Esophagus (tissue), 2 donors: Measurements from ENCODE around the gene MYL2. TPM values are rescaled to one million over a fixed set of nuclear protein-coding genes. Genes with fewer than 3 reads are reported as not detected.

Experiments used
- H3K27ac ChIP-seq, 2 donors: one replicate each; pipeline ENCODE4 v1.5.1; 2013; ENCODE audit warnings: low read depth in 2 of 2, mild to moderate bottlenecking in 2 of 2, inconsistent platforms in 1 of 2, low read length in 1 of 2, moderate library complexity in 1 of 2
- H3K27me3 ChIP-seq, 2 donors: one replicate each; pipeline ENCODE4 v1.6.1; 2013; ENCODE audit warnings: low read length in 2 of 2, control low read depth in 1 of 2, mild to moderate bottlenecking in 1 of 2; ENCODE audit not compliant: insufficient read depth in 2 of 2, control insufficient read depth in 1 of 2
- H3K36me3 ChIP-seq, 2 donors: one replicate each; pipeline ENCODE4 v1.6.1; 2013; ENCODE audit warnings: low read length in 1 of 2; ENCODE audit not compliant: control insufficient read depth in 2 of 2, insufficient read depth in 2 of 2
- H3K4me1 ChIP-seq, 2 donors: one replicate each; pipeline ENCODE4 v1.6.1; 2013; ENCODE audit warnings: low read length in 1 of 2; ENCODE audit not compliant: control insufficient read depth in 2 of 2, insufficient read depth in 2 of 2
- H3K4me3 ChIP-seq, 2 donors: one replicate each; pipeline ENCODE4 v1.5.1; 2013; ENCODE audit warnings: low read length in 2 of 2, mild to moderate bottlenecking in 2 of 2, low read depth in 1 of 2, moderate library complexity in 1 of 2
- H3K9me3 ChIP-seq, 2 donors: one replicate each; pipeline ENCODE4 v1.6.1; 2013; ENCODE audit warnings: mild to moderate bottlenecking in 2 of 2, low read depth in 1 of 2, low read length in 1 of 2, moderate library complexity in 1 of 2; ENCODE audit not compliant: control insufficient read depth in 2 of 2, insufficient read depth in 1 of 2
- WGBS, 2 donors: extraction: QIAGEN DNeasy Blood & Tissue Kit; methylation state at CpG; one replicate each; pipeline ENCODE4 v1.1.7; 2013; 5-methylcytosine and 5-hydroxymethylcytosine counted together
- polyA plus RNA-seq, 2 donors: library from polyadenylated mRNA; stranded (reverse); fragments of 200-250 nt; gene quantifications; one replicate each; pipeline ENCODE4 v1.2.3, GENCODE V29; 2013
- donor health status: healthy with polysubstance abuse.
- donor health status: Bipolar disorder and iron deficiency.

The MYL2 gene
- polyA plus RNA-seq, 2 donors, result 0.92 to 4.0 TPM

DNA sequence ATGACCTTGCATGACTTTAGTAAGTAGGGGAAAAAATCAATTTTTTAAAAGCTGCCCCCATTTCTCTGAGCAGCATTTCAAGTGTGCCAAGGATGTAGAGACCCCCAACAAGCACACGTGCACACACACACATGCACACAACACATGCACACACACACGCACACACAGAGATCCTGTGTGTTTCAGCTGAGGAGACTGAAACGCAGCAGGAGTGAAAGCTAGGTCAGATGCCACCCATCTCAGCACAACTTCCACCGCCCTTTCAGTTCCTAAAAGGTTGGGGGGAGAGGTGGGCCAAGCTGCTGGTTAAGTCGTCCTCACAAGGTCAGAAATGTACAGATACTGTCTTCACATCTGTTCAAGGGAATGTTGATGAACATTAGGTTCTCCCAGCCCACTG, 13.9 kb downstream of the MYL2 start:
- Histone ChIP-seq H3K4me1 (no peaks in the 10 kb centered on the region), H3K36me3 (no peaks in the 10 kb centered on the region), H3K27ac (no peak overlapping the region), H3K9me3 (no peaks in the 10 kb centered on the region), H3K4me3 (no peak overlapping the region), H3K27me3 (no peaks in the 10 kb centered on the region)
- 62 to 77% methylated on average over 5 of the region's 5 CpGs for WGBS, 2 donors

GRCh38 chr12:110906083-110906482, 14.3 kb downstream of the MYL2 start:
- Histone ChIP-seq H3K27me3 (no peaks in the 10 kb centered on the region), H3K4me1 (no peaks in the 10 kb centered on the region), H3K27ac (no peak overlapping the region), H3K4me3 (no peak overlapping the region), H3K9me3 (no peaks in the 10 kb centered on the region), H3K36me3 (no peaks in the 10 kb centered on the region)
- 35 to 45% methylated on average over 3 of the region's 3 CpGs for whole genome bisulfite sequencing, 2 donors

GRCh38 chr12:110903511-110903910, 16.9 kb downstream of the MYL2 start:
- Histone ChIP-seq H3K4me3 (no peak overlapping the region), H3K4me1 (no peaks in the 10 kb centered on the region), H3K9me3 (no peaks in the 10 kb centered on the region), H3K27ac (no peak overlapping the region), H3K36me3 (no peaks in the 10 kb centered on the region), H3K27me3 (no peaks in the 10 kb centered on the region)
- WGBS, 2 donors, result 94 to 96% methylated on average over 4 of the region's 4 CpGs

DNA sequence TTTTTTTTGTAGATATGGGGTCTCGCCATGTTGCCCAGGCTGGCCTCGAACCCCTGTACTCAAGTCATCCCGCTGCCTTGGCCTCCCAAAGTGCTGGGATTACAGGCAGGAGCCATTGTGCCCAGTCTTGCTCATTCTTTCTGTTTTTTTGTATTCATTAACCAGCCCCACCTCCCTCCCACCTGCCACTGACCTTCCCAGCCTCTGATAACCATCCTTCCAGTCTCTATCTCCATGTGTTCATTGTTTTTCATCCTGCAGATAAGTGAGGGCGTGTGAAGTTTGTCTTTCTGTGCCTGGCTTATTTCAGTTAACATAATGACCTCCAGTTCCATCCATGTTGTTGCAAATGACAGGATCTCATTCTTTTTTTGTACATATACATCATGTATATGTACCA, 19.0 kb downstream of the MYL2 start:
- Histone ChIP-seq H3K27me3 (no peaks in the 10 kb centered on the region), H3K27ac (no peak overlapping the region), H3K9me3 (no peaks in the 10 kb centered on the region), H3K4me1 (no peaks in the 10 kb centered on the region), H3K4me3 (no peak overlapping the region), H3K36me3 (no peaks in the 10 kb centered on the region)
- WGBS, 2 donors, result 67 to 85% methylated on average over 4 of the region's 4 CpGs

DNA sequence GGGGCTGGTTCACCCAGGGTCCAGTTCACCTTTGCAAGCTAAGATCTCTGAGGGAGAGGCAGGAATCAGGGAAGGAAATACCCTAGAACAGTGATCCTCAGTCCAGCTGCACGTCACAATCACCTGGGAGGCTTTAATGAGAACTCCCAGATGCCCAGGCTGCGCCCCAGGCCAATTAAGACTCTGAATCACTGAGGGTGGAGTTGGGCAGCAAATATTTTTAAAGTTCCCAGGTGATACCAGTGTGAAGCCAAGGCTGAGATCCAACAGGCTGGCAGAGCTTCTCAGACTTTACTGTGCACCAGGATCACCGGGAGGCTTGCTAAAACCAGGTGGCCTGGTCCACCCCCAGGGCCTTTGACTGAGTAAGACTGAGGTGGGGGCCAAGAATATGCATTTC, 23.8 kb downstream of the MYL2 start:
- H3K27me3 ChIP-seq, result no peaks in the 10 kb centered on the region
- H3K4me1 ChIP-seq, result peaks cover 0 to 3% of the 10 kb centered on the region in 2 donors
- no peaks in the 10 kb centered on the region for H3K36me3 ChIP-seq
- H3K4me3 ChIP-seq, result no peak overlapping the region
- WGBS, 2 donors, result 37 to 62% methylated on average over 3 of the region's 3 CpGs
- H3K9me3 ChIP-seq, result no peaks in the 10 kb centered on the region
- no peak overlapping the region for H3K27ac ChIP-seq

DNA sequence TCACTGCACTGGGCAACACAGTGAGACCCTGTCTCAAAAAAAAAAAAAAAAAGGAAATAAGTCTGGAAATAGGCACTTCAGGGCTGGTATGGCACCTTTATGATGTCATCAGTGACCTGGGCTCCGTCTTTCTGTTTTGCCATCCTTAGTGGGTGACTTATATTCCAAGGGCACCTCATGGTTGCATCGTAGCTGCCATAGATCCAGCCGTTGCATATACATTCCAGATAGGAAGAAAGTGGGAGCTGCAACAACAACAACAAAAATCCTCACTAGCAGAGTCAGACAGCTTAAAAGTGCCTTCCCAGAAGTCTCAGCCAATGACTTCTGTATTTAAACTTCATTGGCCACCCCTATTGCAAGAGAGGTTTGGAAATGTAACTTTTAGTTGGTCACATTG, 26.4 kb downstream of the MYL2 start:
- H3K4me3 ChIP-seq, result no peak overlapping the region
- no peak overlapping the region for H3K27ac ChIP-seq
- no peaks in the 10 kb centered on the region for H3K27me3 ChIP-seq
- H3K36me3 ChIP-seq, result no peaks in the 10 kb centered on the region
- WGBS, 2 donors, result 92 to 95% methylated on average over 3 of the region's 3 CpGs
- H3K4me1 ChIP-seq, result peaks cover 0 to 3% of the 10 kb centered on the region in 2 donors
- no peaks in the 10 kb centered on the region for H3K9me3 ChIP-seq

DNA sequence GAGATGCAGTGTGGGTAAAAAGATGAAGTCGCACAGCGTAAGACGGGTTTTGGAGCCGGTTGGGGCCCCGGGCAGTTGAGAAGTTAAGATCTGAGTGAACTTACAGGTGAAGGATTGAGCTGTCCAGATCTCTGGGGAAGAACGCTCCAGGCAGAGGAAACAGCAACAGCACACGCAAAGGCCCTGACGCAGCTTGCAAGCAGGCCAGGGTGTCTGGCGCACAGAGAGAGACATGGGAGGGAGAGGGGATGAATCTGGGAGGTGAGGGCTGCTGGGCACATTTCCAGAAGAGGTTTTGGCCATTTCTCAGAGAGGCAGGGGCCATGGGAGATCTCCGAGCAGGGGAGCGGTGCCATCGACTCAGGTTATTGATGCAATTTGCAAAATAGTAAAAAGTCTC, 31.0 kb downstream of the MYL2 start:
- Histone ChIP-seq H3K27me3 (no peaks in the 10 kb centered on the region), H3K4me3 (no peak overlapping the region), H3K4me1 (no peaks in the 10 kb centered on the region), H3K27ac (no peak overlapping the region), H3K36me3 (no peaks in the 10 kb centered on the region), H3K9me3 (no peaks in the 10 kb centered on the region)
- 86% methylated on average over 12 of the region's 12 CpGs for WGBS, 2 donors

- H3K27ac ChIP-seq, result no peak overlapping the region
- H3K4me3 ChIP-seq, result no peak overlapping the region
- H3K9me3 ChIP-seq, result no peaks in the 10 kb centered on the region
- H3K4me1 ChIP-seq, result no peaks in the 10 kb centered on the region
- no peaks in the 10 kb centered on the region for H3K36me3 ChIP-seq
- no peaks in the 10 kb centered on the region for H3K27me3 ChIP-seq
- 35 to 42% methylated on average over 4 to 5 of the region's 5 CpGs for WGBS, 2 donors
Observed at GRCh38 chr12:110888256-110888991, 32.0 kb downstream of the MYL2 start.

- H3K4me3 ChIP-seq, result no peak overlapping the region
- no peak overlapping the region for H3K27ac ChIP-seq
- no peaks in the 10 kb centered on the region for H3K4me1 ChIP-seq
- 57 to 66% methylated on average over 6 of the region's 6 CpGs for WGBS, 2 donors
- no peaks in the 10 kb centered on the region for H3K36me3 ChIP-seq
- no peaks in the 10 kb centered on the region for H3K9me3 ChIP-seq
- H3K27me3 ChIP-seq, result no peaks in the 10 kb centered on the region
Observed at GRCh38 chr12:110885152-110885840, 35.1 kb downstream of the MYL2 start.

DNA sequence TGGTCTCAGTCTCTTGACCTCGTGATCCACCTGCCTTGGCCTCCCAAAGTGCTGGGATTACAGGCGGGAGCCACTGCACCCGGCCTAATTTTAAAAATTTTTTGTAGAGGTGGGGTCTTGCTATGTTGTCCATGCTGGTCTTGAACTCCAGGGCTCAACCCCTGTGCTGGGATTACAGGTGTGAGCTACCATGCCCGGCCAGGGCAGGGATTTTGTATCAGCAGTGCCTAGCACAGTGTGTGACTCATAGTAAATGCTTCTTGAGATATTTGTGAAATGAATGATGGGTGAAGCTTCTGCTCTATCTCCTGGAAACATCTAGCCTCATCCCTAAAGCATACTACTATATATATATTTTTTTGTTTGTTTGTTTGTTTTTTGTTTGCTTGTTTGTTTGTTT, 37.1 kb downstream of the MYL2 start:
- Histone ChIP-seq H3K4me1 (no peaks in the 10 kb centered on the region), H3K9me3 (no peaks in the 10 kb centered on the region), H3K27me3 (no peaks in the 10 kb centered on the region), H3K4me3 (no peak overlapping the region), H3K27ac (no peak overlapping the region), H3K36me3 (no peaks in the 10 kb centered on the region)
- WGBS, 2 donors, result 90 to 93% methylated on average over 4 of the region's 4 CpGs
